ENCODE results near the gene PRKCZ.
A peak's percentile ranks its signal among the peaks of the same experiment; 100 is the strongest.
"Not testable (repeated sequence)": the region's sequence is repeated elsewhere in the genome, so short reads cannot be mapped to it uniquely, and the experiment has no call there.

The PRKCZ gene

DNA sequence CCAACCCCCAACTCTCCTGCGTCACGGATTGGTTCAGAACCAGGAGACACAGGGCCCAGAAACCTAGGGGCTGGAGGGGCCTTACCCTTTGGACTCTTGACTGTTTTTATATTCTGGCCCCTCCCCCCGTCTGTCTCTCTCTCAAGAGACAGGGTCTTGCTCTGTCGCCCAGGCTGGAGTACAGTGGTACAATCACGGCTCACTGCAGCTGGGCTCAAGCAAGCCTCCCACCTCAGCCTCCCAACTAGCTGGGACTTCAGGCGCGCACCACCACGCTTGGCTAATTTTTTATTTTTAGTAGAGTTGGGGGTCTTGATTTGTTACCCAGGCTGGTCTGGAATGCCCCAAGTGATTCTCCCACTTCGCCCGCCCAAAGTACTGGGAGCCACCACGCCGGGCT is 52.5 kb downstream of the PRKCZ start:
- no peak for DNase-seq (ENCODE audit: low spot score)

DNA sequence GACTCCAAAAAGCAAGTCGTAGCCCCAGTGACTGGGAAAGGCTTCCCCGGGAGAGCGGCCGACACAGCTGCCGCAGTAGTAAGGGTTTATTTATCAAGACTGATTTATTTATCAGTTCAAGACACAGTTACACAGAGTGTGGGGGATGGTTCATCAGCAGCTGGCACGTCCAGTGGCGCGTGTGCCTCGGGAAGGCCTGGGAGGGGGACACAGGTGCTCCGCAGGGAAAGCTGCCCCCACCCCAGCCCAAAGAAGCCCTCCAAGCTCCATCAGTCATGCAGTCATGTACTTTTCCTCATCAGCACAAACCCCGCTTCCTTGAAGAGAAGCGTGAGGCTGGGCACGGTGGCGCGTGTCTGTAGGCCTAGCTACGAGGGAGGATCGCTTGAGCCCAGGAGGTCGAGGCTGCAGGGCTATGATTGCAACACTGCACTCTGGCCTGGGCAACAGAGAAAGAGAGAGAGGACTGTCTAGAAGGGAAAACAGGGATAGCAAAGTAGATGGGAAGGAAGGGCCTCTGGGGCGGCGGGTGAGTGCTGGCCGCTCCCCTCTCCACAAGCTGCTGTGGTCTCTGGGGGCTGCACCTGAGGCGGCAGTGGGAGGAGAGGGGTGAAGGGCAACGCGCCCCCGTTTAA is 53.2 kb downstream of the PRKCZ start:
- no peak for DNase-seq (ENCODE audit: low spot score)

DNA sequence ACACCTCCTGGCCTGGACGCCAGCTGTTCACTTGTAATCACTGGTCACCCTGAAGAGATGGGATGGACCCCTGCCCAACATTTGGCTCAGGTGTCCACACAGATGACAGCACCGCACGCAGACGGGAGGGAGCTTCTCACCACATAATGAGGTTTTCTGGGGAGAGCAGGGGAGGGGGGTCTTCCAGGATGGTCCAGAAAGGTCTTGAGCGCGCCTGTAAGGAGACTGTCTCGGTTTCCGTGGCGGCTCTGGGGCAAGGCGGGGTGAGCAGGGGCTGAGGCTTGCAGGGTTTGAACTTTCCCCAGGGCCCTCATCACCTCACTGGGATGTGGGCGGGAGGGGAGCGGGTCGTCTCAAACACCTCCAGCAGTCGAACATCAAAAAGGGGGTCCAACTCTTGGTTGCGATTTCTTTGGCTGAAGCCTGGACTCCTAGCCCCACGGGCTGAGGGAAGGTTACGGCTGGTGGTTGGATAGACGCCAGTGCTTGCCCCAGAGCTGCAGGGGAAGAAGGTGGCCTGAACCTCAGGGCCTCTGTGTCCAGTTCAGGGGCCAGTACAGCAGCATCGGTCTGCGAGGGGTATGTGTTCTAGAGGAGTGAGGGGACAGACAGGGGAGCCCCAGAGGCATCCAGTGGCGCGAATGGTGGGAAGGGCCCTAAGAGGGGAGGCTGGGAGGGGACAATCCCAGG is 53.8 kb downstream of the PRKCZ start:
- DNase-seq (ENCODE audit: low spot score): no peak

DNA sequence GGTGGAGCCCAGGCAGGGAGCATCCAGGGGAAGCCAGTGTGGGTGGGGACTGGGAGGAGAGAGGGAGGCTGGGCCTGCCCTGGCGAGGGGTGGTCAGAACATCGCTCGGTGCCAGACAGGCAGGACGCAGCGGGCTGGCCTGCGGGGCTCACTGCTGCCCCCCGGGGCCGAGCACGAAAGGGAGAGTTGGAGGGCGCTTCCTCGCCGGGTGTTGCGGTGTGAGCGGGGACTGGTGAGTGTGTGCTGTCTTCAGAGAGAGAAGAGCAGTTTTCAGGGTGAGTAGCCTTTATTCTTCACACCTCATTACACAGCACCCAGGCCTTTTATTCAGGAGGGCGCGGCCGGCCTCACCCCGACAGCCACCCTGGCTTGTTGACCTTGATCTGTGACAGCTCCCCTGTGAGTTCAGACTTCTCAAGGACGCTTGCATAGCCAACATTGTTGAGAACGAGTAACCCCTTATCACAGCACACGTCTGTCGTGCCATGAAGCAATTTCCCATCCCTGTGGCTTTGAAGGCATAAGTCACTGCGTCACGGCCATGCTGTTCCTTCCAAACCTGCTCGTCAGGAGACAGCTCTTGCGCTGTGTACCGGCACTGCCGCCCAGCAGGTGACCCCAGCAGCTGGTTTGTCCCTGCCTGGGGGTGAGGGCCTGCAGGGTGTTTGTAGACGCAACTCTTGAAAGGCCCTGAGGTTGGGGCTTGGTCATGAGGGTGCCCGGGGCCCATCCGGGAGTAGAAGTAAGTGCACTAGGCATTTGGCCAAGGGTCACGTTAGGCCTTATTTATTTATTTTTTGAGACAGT is 54.6 kb downstream of the PRKCZ start:
- no peak for DNase-seq (ENCODE audit: low spot score)

DNA sequence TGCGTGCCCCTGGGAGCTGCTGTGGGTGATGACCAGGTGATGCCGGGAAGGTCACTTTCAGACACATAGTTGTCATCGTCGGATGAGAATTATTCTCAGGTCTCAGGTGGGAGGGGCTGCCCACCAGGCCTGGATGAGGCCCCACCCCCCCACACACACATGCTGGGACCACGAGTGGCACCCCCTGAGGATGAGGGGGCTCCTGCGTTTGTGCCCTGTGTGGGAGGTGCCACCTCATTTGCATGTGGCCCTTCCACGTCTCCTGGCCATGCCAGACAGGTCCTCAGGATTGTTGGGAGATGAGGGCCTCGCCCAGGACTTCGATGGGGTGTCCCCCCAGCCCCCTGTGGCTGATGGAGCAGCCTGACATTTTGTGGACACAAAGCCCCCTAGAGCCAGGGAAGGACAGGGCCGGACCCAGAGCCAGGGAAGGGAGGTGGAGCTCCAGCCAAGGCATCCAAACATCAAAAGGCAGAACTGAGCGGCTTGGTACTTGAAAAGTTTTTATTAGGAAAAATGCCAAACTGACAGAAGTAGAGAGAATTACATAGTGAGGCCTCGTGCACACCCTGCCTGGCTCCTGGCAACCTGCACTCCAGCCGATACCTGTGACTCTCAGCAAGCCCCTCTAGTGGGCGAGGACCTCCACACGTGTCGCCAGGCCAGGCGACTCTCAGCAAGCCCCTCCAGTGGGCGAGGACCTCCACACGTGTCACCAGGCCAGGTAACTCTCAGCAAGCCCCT is 55.7 kb downstream of the PRKCZ start:
- no peak for DNase-seq (ENCODE audit: low spot score)

DNA sequence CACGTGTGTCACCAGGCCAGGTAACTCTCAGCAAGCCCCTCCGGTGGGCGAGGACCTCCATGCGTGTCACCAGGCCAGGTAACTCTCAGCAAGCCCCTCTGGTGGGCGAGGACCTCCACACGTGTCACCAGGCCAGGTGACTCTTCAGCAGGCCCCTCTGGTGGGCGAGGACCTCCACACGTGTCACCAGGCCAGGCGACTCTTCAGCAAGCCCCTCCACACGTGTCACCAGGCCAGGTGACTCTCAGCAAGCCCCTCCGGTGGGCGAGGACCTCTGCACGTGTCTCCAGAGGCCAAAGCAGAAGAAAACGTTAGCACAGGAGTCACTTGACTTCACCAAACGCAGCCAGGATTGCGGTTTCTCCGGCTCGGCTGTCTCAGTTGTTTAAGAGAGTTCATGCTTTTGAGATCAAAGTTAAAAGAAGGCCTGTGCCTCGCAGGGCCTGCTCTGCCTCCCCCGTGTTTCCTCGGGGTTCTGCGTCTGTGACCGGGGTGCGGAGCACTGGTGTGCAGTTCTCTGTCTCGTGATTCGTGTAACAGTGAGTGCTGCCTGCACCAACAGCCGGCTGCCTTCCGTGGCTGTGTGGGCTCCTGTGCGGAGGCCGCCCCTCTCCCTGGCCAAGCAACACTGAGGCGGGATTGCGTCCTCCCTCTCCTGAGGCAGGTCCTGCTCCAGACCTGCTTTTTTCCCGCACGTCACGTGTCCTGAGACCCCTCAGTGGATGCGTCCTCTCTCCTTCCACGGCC is 56.6 kb downstream of the PRKCZ start:
- no peak for DNase-seq (ENCODE audit: low spot score)

DNA sequence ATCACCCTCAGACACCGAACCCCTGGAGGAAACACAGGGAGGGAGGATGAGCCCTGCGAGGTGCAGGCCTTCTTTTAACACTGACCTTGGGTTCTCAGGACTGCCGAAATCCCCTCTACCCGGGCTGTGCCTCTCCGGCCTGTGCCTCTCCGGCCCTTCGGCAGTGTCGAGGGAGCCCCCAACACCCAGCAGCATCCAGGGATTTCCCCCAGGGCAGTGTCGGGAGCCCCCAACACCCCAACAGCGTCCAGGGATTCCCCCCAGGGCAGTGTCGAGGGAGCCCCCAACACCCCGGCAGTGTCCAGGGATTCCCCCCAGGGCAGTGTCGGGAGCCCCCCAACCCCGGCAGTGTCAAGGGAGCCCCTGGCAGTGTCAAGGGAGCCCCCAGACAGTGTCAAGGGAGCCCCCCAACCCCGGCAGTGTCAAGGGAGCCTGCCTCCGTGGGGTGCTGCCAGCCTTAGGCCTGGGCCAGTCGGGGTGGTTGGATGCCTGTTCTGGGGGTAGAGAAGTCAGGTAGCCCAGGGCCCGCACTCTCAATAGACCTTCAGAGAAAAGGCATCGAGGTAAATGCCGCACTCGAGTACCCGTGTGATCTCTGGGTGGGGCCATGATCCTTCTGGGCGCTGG is 57.5 kb downstream of the PRKCZ start:
- DNase-seq (ENCODE audit: low spot score): no peak

DNA sequence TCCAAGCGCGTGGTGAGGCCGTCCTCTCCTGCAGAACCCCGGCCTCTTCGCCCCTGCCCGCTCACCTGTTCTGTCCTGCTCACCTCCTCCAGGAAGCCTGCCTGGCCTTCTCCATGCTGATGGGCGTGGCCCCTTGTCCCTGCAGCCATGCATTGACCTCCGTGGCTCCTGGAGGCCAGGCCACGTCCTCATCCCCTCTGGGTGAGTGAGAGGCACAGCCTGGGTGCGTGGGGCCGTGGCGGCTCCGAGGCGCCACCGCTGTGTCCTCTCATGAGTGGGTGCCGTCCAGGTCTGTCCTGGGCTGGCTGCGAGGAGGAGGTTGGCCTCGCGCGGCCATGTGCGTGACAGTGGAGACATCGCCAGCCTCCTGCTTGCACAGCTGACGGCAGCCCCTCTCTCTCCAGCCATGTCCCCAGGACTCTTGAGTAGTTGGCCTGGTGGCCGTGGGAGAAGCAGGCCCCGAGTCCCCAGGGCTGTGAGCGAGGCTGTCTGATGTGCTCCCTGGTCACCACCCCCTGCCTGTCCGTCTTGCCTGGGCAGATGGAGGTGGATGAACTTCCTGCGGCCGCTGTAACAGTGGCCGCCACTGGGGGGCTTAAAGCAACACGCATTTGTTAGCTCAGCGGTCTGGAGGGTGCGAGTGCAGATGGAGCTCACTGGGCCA is 58.1 kb downstream of the PRKCZ start:
- peak; percentile 79 for DNase-seq (ENCODE audit: low spot score)

DNA sequence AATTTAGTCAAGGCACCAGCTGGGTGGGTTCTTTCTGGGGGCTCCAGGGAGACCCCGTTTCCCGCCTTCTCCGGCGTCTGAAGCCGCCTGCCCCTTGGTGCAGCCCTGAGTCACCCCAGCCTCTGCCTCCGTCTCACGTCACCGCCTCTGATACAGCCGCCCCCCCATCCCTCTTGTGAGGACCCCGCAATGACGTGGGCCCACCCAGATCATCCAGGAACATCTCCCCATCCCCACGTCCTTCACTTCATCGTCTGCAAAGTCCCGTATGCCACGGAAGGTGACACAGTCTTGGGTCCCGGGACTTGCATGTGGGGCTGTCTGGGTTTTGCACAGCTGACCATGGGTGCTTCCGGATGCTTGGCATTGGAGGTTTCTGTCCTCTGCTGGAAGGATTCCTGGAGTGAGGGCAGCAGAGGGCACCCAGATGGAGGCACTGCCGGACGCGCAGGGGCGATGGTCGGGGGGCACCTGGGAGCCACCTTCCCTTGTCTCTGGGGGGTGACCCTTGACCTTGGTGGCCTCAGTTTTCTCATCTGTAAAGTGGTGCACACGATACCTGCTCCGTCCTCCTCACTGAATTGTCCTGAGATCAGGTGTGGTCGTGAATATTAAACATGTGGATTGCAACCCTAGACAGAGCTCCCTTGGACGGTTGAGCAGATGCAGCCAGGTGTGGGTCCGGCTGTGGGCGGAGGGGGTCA is 58.8 kb downstream of the PRKCZ start:
- DNase-seq (ENCODE audit: low spot score): no peak

DNA sequence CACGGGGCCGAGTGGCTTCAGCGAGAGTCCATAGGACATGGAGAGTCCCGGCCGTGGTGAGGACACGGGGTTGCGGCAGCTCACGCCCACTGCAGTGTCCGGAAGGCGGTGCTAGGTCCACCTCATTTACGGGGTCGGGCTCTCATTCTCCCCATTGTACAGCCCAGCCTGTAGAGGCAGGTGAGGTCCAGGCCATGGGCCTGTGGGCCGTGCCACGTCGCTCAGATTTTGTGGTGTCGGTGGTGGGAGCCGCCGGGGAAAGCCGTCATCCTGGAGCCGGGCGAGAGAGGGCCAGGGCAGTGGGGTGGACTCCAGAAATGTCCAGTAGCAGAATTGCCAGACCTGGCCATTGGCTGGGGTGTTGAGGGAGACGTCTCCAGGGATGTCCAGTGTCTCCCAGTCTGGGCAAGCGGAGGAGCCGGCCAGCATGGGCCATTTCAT is 59.4 kb downstream of the PRKCZ start:
- DNase-seq (ENCODE audit: low spot score): no peak

DNA sequence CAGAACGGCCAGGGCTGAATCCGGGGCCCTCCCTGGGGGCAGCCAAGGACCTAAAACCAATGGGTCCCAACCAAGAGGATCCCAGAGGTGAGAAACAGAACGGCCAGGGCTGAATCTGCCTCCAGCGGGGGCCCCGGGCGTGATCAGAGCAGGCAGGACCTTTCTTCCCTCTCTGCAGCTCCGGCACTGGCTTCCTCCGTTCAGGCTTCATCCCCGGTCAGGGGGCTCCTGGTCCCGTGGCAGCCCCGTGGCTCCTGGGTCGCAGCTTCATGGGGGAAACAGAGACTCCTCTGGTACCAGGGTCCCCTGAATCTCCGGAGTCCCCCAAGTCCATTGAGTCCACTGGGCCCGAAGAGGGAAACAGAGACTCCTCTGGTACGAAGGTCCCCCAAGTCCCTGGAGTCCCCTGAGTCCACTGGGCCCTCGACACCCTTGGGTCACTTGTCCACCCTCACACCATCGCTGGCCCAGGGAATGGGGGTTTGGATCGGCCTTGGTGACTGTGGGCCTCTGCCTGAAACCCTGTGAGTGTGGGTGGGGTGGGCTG is 60.1 kb downstream of the PRKCZ start:
- DNase-seq (ENCODE audit: low spot score): no peak

DNA sequence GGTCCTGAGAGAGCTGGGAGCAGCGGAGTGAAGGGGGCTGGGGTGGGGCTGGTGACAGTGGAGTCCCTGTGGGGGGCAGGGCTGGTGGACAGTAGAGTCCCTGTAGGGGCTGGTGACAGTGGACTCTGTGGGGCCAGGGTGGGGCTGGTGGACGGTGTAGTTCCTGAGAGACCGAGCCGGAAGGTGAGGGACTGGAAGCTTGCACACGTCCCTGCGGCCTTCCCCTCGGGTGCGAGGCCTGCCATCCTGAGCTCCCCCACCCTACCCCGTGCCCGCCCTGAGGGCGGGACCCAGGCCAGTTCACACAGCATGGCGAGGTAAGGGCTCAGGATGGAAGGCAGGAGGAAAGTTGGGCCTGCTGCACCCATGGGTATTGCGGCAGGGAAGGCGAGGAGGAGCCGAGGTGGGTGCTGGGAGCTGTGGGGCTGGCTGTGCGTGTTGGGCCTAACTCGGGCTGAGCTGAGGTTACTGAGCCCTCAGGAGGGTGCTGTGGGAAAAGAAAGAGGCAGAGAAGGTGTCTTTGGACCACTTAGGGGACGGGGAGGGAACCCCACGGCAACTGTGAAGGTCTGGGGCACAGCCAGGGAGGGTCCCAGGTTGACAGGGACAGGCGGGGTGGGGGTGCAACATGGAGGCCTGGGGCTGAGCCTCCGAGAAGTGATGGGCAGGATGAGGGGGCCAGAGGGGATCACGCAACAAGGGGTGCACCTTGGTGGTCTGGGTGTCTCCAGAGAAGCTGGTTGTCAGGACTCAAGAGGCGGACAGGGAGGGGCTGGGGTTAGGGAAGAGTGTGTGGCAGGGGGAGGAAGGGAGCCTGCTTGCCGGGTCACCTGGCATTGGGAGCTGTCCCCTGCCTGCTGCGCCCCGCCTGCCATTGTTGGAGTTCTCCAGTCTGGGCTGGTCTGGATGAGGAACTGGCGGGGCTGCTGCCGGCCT is 60.8 kb downstream of the PRKCZ start:
- DNase-seq (ENCODE audit: low spot score): no peak

DNA sequence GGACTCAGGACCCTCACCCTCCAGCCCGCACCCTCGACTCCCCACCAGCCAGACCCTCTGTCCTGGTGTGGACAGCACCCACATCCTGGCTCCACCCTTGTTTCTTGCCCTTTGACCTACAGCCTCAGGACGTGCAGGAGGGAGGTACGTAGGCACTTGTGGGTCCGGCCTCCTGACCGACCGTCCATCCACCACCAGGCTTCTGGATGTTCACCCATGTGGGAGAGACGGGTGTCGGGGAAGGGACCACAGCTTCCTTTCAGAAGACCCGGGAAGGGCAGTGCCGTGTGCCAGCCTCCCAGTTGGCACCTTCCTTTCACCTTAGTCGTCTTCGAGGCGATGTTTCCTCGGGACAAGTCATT is 61.4 kb downstream of the PRKCZ start:
- no peak for DNase-seq (ENCODE audit: low spot score)

DNA sequence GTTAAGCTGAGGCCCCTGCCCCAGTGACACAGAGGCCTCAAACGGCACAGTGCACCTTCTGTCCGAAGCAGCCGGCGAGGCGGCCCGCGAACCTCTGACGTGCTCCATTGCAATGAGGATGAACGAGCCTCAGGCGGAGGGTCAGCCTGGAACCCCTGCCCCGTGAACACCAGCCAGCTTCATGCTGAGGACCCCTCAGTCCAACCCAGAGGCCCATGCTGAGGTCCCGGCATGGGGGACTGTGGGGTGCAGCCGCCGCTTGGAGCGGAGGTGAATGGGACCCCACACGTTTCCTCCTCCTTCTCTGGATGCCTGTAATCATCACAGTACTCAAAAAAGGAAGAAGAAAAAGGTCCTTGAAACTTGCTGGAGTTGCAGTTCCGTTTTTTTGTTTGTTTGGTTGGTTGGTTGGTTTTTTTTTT is 62.1 kb downstream of the PRKCZ start:
- no peak for DNase-seq (ENCODE audit: low spot score)

DNA sequence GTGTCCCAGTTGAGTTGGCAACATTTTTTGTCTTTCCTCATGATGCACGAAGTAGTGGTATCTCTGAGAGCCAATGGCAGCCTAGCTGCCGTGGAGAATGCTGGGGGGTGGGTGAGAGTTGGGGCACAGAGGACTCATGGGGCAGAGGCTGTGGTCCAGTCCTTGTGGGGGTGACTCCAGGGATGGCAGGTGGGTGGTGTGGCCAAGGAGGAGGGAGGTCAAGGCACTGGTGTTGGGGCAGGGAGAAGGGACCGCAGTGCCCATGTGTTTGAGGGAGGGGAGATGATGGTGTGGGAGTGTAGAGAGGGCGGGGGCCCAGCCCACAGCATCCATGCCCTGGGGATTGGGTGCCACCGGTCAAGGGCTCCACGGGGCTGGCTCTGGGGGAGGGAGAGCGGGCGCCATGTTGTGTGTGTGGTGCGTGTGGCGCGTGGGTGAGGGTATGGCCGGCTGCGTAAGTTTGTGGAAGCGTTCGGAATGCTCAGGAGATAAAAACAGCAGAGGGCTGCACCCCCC is 63.5 kb downstream of the PRKCZ start:
- no peak for DNase-seq (ENCODE audit: low spot score)

DNA sequence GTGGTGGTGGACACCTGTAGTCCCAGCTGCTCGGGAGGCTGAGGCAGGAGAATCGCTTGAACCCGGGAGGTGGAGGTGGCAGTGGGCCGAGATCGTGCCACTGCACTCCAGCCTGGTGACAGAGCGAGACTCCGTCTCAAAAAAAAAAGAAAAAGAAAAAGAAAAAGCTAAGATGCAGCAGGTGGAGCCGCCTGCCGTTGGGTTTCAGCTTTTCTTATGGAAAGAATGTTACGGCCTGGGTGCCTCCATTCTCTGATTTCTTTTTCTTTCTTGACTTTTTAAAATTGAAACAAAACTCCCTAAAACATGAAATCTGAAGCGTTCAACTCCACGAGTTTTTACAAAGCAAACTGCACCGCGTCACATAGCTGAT is 64.4 kb downstream of the PRKCZ start:
- DNase-seq (ENCODE audit: low spot score): not testable (repeated sequence)

DNA sequence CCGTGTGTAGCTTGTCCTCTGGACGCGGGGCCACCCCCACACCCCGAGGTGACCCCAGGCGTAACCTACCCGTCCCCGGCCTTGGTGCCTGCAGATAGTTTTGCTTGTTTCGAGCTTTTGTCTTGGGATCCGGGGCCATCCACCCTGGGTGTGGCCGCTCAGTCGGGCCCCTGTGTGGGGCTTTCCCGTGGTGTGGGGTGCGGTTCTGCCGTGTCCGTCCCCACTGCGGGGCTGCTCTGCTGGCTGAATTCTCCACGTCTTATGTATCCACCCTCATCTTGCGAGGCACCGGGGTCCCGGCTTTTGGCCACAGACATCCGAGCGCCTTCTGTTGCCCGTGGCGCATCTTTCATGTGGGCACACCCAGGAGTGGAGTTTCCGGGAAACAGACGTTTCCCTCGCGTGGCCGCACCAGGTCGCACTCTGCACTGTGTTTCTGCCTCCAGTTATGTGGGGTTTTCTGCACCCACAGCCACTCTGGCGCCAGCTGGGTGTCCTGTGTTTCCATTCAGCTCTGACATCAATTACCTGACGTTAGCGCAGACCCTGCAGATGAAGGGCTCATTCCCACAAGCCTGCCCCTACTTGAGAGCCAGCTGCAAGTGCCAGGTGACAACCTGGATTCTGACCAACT is 64.9 kb downstream of the PRKCZ start:
- DNase-seq (ENCODE audit: low spot score): no peak

All from left forelimb (tissue), 1 donor.